Mesothelial cell of epicardium (in vitro differentiated cells): ENCODE data around the gene TNFSF8. TPM values are rescaled to one million over a fixed set of nuclear protein-coding genes. Genes with fewer than 3 reads are reported as not detected.

ENCODE experiments used
- DNase-seq, 2 experiments: peaks; one replicate each; pipeline ENCODE4 v3.0.0; 2021; ENCODE audit warnings: low spot score in 2 of 2; ENCODE audit not compliant: unreplicated experiment in 2 of 2
- H3K27ac Mint-ChIP-seq: 2 replicates; pipeline ENCODE4 v1.8.0; 2021; ENCODE audit warnings: mixed read lengths
- H3K27me3 Mint-ChIP-seq: 2 replicates; pipeline ENCODE4 v1.8.0; 2021; ENCODE audit warnings: low read depth, mixed read lengths
- H3K36me3 Mint-ChIP-seq: 2 replicates; pipeline ENCODE4 v1.8.0; 2021; ENCODE audit warnings: mixed read lengths
- H3K4me1 Mint-ChIP-seq: 2 replicates; pipeline ENCODE4 v1.8.0; 2021; ENCODE audit warnings: mixed read lengths
- H3K4me3 Mint-ChIP-seq: 2 replicates; pipeline ENCODE4 v1.8.0; 2021; ENCODE audit warnings: mild to moderate bottlenecking, moderate library complexity, mixed read lengths
- H3K9me3 Mint-ChIP-seq: 2 replicates; pipeline ENCODE4 v1.8.0; 2021; ENCODE audit warnings: mixed read lengths
- CTCF ChIP-seq: fragments of 200-600 bp; sonication (generic); IDR thresholded peaks from one replicate; pipeline ENCODE4 v1.5.0; 2021; ENCODE audit warnings: antibody characterized with exemption; ENCODE audit not compliant: unreplicated experiment
- total RNA-seq: library from RNA; stranded (reverse); gene quantifications from 3 replicates; pipeline ENCODE4 v1.2.1, GENCODE V29; 2021

The TNFSF8 gene
- total RNA-seq, 1 donor from 2014 or later: not detected

GRCh38 chr9:114894206-114894605 is 36.2 kb downstream of the TNFSF8 start:
- no peak for TF ChIP-seq CTCF

GRCh38 chr9:114893221-114894010 is 37.0 kb downstream of the TNFSF8 start:
- H3K36me3 Mint-ChIP-seq: no peaks in the 10 kb centered on the region
- TF ChIP-seq CTCF: no peak
- H3K27ac Mint-ChIP-seq: no peak overlapping the region
- H3K27me3 Mint-ChIP-seq: no peaks in the 10 kb centered on the region
- no peak overlapping the region for H3K4me3 Mint-ChIP-seq
- H3K9me3 Mint-ChIP-seq: peaks cover 9% of the 10 kb centered on the region
- peaks cover 15% of the 10 kb centered on the region for H3K4me1 Mint-ChIP-seq
- DNase-seq: no peak

More at GRCh38 chr9:114894206-114894605, 36.2 kb downstream of the TNFSF8 start:
- no peak for DNase-seq
- Mint-ChIP-seq H3K9me3 (peaks cover 9% of the 10 kb centered on the region), H3K27me3 (no peaks in the 10 kb centered on the region), H3K4me3 (no peak overlapping the region), H3K4me1 (peaks cover 11% of the 10 kb centered on the region), H3K36me3 (no peaks in the 10 kb centered on the region), H3K27ac (peak overlapping the region; percentile 74)

- Mint-ChIP-seq H3K27me3 (no peaks in the 10 kb centered on the region), H3K36me3 (no peaks in the 10 kb centered on the region), H3K4me1 (peaks cover 8% of the 10 kb centered on the region), H3K27ac (no peak overlapping the region), H3K4me3 (no peak overlapping the region), H3K9me3 (peaks cover 25% of the 10 kb centered on the region)
- no peak for DNase-seq
- no peak for TF ChIP-seq CTCF
Observed at GRCh38 chr9:114889802-114890224, 40.6 kb downstream of the TNFSF8 start.

- peaks cover 4% of the 10 kb centered on the region for H3K4me1 Mint-ChIP-seq
- H3K27me3 Mint-ChIP-seq: no peaks in the 10 kb centered on the region
- DNase-seq: no peak
- peaks cover 5% of the 10 kb centered on the region for H3K36me3 Mint-ChIP-seq
- no peak overlapping the region for H3K27ac Mint-ChIP-seq
- H3K9me3 Mint-ChIP-seq: peaks cover 37% of the 10 kb centered on the region
- no peak overlapping the region for H3K4me3 Mint-ChIP-seq
- TF ChIP-seq CTCF: no peak
Observed at GRCh38 chr9:114888607-114889006, 41.8 kb downstream of the TNFSF8 start.

- H3K27ac Mint-ChIP-seq: no peak overlapping the region
- no peak overlapping the region for H3K4me3 Mint-ChIP-seq
- TF ChIP-seq CTCF: no peak
- H3K4me1 Mint-ChIP-seq: peaks cover 4% of the 10 kb centered on the region
- no peak for DNase-seq
- H3K27me3 Mint-ChIP-seq: no peaks in the 10 kb centered on the region
- peaks cover 5% of the 10 kb centered on the region for H3K36me3 Mint-ChIP-seq
- H3K9me3 Mint-ChIP-seq: peaks cover 37% of the 10 kb centered on the region
Observed at GRCh38 chr9:114887963-114888362, 42.4 kb downstream of the TNFSF8 start.
